Ishikawa (cell line): Measurements from ENCODE around the gene RBM5.

ENCODE experiments used
- CREB1 ChIP-seq: IDR thresholded peaks from 2 replicates; pipeline ENCODE4 v1.6.1; 2012; ENCODE audit warnings: low read depth
- NFIC ChIP-seq: IDR thresholded peaks from 2 replicates; pipeline ENCODE4 v1.6.1; 2012
- RAD21 ChIP-seq: IDR thresholded peaks from 2 replicates; pipeline ENCODE4 v1.6.1; 2012; ENCODE audit warnings: low read depth
- USF1 ChIP-seq: IDR thresholded peaks from 2 replicates; pipeline ENCODE4 v1.6.1; 2012

GRCh38 chr3:50047426-50047825, 41.3 kb upstream of the RBM5 start:
- no peak for TF ChIP-seq CREB1
- no peak for TF ChIP-seq NFIC
- no peak for TF ChIP-seq RAD21
- TF ChIP-seq USF1: no peak
